K562 (cell line): ENCODE measurements around the gene CCND3. TPM values are rescaled to one million over a fixed set of nuclear protein-coding genes. Genes with fewer than 3 reads are reported as not detected.
A peak's percentile ranks its signal among the peaks of the same experiment; 100 is the strongest.

Source experiments
- CTBP1 ChIP-seq: fragments of 450-650 bp; IDR thresholded peaks from 2 replicates; pipeline ENCODE4 v1.6.1; 2016; ENCODE audit warnings: borderline replicate concordance
- FIP1L1 ChIP-seq: fragments of 200-400 bp; formaldehyde crosslinking; IDR thresholded peaks from 2 replicates; pipeline ENCODE4 v1.6.1; 2018; ENCODE audit warnings: mild to moderate bottlenecking, low read depth, low read length; ENCODE audit not compliant: poor library complexity, severe bottlenecking
- GATAD2B ChIP-seq: fragments of 450-650 bp; IDR thresholded peaks from 2 replicates; pipeline ENCODE4 v1.6.1; 2017; ENCODE audit warnings: mild to moderate bottlenecking, borderline replicate concordance
- KAT8 ChIP-seq: fragments of 450-650 bp; IDR thresholded peaks from 2 replicates; pipeline ENCODE4 v1.6.1; 2016; ENCODE audit warnings: low read depth, mild to moderate bottlenecking
- POLR2A ChIP-seq: fragments of 450-650 bp; conservative IDR thresholded peaks from 2 replicates; pipeline ENCODE4 v1.6.1; 2016
- RUNX1 ChIP-seq: sonication (generic); IDR thresholded peaks from 2 replicates; pipeline ENCODE4 v1.6.1; 2016; ENCODE audit warnings: antibody characterized with exemption, low read depth
- SIRT6 ChIP-seq: IDR thresholded peaks from one replicate; pipeline ENCODE4 v1.6.1; 2012; ENCODE audit warnings: low read depth, mild to moderate bottlenecking, control low read depth, inconsistent platforms, low read length, moderate library complexity
- SMARCA4 ChIP-seq: fragments of 450-650 bp; IDR thresholded peaks from 2 replicates; pipeline ENCODE4 v1.6.1; 2016
- TBL1XR1 ChIP-seq, 2 experiments: IDR thresholded peaks; 2 replicates each; pipeline ENCODE4 v1.6.1; 2012; ENCODE audit warnings: improper control_type of control experiment in 2 of 2, low read length in 2 of 2, mild to moderate bottlenecking in 1 of 2
- YBX1 ChIP-seq: fragments of 450-650 bp; IDR thresholded peaks from 2 replicates; pipeline ENCODE4 v1.7.1; 2016; ENCODE audit warnings: mild to moderate bottlenecking
- ZNF354B ChIP-seq: fragments of 250-450 bp; sonication (Bioruptor Pico); IDR thresholded peaks from 2 replicates; pipeline ENCODE4 v1.4.0; 2020
- ZNF551 ChIP-seq: fragments of 250-450 bp; sonication (Bioruptor Pico); IDR thresholded peaks from 2 replicates; pipeline ENCODE4 v1.5.0; 2021; ENCODE audit warnings: mild to moderate bottlenecking, moderate library complexity
- ZNF695 ChIP-seq: fragments of 450-650 bp; formaldehyde crosslinking; IDR thresholded peaks from 2 replicates; pipeline ENCODE4 v1.4.0; 2020; ENCODE audit warnings: mild to moderate bottlenecking, moderate library complexity
- polyA plus RNA-seq, 8 experiments: library from polyadenylated mRNA; depleted of rRNA in 4 of 8; stranded (reverse) in 5 of 8; unstranded in 3 of 8; fragments of >200 nt; fragmentation: Nextera tagmentation in 2 of 8; fragmentation: Illumina TruSeq in 1 of 8; extraction: Ambion mirVana in 2 of 8; extraction: Trizol in 1 of 8; gene quantifications; 2 replicates each; pipeline versions ENCODE4 v1.2.1 to v1.2.3, GENCODE V29; 2011 to 2014; ENCODE audit warnings: inconsistent platforms in 1 of 8, missing spikeins in 1 of 8
- total RNA-seq, 7 experiments: library from RNA; depleted of rRNA in 6 of 7; stranded (reverse); fragments of >200 nt in 6 of 7; fragmentation: Illumina TruSeq in 2 of 7; extraction: Trizol in 2 of 7; gene quantifications; 2 replicates each; pipeline versions ENCODE4 v1.2.1 to v1.2.3, GENCODE V29; 2011 to 2021; ENCODE audit warnings: low replicate concordance in 1 of 7
- TF ChIP-seq, protein P1 (sequence below): fragments of 250-450 bp; sonication (Bioruptor Pico); IDR thresholded peaks from 2 replicates; pipeline ENCODE4 v1.4.0; 2020; ENCODE audit warnings: borderline replicate concordance
- TF ChIP-seq, protein P2 (sequence below): sonication (generic); formaldehyde crosslinking; IDR thresholded peaks from 2 replicates; pipeline ENCODE4 v1.8.0; 2022; ENCODE audit warnings: missing genetic modification reagents, mild to moderate bottlenecking, borderline replicate concordance
- TF ChIP-seq, protein P3 (sequence below): IDR thresholded peaks from 3 replicates; pipeline ENCODE4 v1.6.1; 2011; ENCODE audit warnings: borderline replicate concordance, mild to moderate bottlenecking, moderate library complexity; ENCODE audit not compliant: insufficient read length; ENCODE audit errors: extremely low read depth
- TF ChIP-seq, protein P4 (sequence below), 2 experiments: fragments of 450-650 bp in 1 of 2; sonication (generic) in 1 of 2; formaldehyde crosslinking; conservative IDR thresholded peaks; 2 replicates each; pipeline versions ENCODE4 v1.4.0 to v1.8.1; 2020 to 2022; ENCODE audit warnings: mild to moderate bottlenecking in 1 of 2, missing genetic modification reagents in 1 of 2
- TF ChIP-seq, protein P5 (sequence below): fragments of 450-650 bp; IDR thresholded peaks from 2 replicates; pipeline ENCODE4 v1.7.1; 2018; ENCODE audit warnings: mild to moderate bottlenecking, low read depth; ENCODE audit not compliant: partially characterized antibody

CCND3 gene
- total and polyA plus RNA-seq, 9 of the 15 experiments (the other 6 are each of a cell fraction or from before 2014, with no cell fraction given) = 21.5 to 204 (median 97.4) TPM

DNA sequence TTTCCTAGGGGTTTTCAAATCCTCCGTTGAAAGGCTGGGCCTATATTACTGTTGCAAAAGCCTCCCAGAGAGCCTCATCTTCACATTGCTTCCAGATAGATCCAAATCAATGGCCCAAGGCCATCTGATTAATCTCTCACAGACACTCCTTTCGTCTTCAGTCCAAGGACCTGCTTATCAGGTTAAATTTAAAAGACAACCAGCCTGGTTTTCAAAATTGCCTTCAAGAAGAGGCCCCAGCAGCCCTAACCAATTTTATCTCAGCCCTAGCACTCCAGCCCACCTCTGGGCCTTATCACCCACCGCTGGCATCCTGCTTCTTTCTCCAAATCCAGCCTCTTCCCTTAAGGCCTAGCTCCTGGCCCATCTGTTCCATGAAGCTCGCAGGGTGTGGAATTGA lies 15.5 kb upstream of the CCND3 start (continued):
- TF ChIP-seq, protein P1, sequence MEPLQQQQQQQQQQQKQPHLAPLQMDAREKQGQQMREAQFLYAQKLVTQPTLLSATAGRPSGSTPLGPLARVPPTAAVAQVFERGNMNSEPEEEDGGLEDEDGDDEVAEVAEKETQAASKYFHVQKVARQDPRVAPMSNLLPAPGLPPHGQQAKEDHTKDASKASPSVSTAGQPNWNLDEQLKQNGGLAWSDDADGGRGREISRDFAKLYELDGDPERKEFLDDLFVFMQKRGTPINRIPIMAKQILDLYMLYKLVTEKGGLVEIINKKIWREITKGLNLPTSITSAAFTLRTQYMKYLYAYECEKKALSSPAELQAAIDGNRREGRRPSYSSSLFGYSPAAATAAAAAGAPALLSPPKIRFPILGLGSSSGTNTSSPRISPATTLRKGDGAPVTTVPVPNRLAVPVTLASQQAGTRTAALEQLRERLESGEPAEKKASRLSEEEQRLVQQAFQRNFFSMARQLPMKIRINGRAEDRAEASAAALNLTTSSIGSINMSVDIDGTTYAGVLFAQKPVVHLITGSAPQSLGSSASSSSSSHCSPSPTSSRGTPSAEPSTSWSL = no peak
- TF ChIP-seq ZNF354B (CRISPR knock-in tag) (no peak), YBX1 (no peak), KAT8 (no peak), SIRT6 (no peak), CTBP1 (peak; percentile 82; the same call in 1 of the 2 replicates), GATAD2B (no peak; the same call in 1 of the 2 replicates), ZNF551 (no peak), SMARCA4 (peak; percentile 86), FIP1L1 (no peak), RUNX1 (no peak), ZNF695 (CRISPR knock-in tag) (no peak), TBL1XR1 (IDR thresholded peaks at IDR 0.05; ENCODE audit: low read length in 2 of 2) (peak; percentile 55 to 79; a peak in 1 of 4 replicates), POLR2A (no peak)
- TF ChIP-seq, protein P2, sequence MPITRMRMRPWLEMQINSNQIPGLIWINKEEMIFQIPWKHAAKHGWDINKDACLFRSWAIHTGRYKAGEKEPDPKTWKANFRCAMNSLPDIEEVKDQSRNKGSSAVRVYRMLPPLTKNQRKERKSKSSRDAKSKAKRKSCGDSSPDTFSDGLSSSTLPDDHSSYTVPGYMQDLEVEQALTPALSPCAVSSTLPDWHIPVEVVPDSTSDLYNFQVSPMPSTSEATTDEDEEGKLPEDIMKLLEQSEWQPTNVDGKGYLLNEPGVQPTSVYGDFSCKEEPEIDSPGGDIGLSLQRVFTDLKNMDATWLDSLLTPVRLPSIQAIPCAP = no peak
- TF ChIP-seq, protein P3, sequence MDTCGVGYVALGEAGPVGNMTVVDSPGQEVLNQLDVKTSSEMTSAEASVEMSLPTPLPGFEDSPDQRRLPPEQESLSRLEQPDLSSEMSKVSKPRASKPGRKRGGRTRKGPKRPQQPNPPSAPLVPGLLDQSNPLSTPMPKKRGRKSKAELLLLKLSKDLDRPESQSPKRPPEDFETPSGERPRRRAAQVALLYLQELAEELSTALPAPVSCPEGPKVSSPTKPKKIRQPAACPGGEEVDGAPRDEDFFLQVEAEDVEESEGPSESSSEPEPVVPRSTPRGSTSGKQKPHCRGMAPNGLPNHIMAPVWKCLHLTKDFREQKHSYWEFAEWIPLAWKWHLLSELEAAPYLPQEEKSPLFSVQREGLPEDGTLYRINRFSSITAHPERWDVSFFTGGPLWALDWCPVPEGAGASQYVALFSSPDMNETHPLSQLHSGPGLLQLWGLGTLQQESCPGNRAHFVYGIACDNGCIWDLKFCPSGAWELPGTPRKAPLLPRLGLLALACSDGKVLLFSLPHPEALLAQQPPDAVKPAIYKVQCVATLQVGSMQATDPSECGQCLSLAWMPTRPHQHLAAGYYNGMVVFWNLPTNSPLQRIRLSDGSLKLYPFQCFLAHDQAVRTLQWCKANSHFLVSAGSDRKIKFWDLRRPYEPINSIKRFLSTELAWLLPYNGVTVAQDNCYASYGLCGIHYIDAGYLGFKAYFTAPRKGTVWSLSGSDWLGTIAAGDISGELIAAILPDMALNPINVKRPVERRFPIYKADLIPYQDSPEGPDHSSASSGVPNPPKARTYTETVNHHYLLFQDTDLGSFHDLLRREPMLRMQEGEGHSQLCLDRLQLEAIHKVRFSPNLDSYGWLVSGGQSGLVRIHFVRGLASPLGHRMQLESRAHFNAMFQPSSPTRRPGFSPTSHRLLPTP = no peak
- TF ChIP-seq, protein P4, sequence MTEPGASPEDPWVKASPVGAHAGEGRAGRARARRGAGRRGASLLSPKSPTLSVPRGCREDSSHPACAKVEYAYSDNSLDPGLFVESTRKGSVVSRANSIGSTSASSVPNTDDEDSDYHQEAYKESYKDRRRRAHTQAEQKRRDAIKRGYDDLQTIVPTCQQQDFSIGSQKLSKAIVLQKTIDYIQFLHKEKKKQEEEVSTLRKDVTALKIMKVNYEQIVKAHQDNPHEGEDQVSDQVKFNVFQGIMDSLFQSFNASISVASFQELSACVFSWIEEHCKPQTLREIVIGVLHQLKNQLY (CRISPR knock-in tag; conservative IDR thresholded peaks at IDR 0.05) = no peak
- TF ChIP-seq, protein P5, sequence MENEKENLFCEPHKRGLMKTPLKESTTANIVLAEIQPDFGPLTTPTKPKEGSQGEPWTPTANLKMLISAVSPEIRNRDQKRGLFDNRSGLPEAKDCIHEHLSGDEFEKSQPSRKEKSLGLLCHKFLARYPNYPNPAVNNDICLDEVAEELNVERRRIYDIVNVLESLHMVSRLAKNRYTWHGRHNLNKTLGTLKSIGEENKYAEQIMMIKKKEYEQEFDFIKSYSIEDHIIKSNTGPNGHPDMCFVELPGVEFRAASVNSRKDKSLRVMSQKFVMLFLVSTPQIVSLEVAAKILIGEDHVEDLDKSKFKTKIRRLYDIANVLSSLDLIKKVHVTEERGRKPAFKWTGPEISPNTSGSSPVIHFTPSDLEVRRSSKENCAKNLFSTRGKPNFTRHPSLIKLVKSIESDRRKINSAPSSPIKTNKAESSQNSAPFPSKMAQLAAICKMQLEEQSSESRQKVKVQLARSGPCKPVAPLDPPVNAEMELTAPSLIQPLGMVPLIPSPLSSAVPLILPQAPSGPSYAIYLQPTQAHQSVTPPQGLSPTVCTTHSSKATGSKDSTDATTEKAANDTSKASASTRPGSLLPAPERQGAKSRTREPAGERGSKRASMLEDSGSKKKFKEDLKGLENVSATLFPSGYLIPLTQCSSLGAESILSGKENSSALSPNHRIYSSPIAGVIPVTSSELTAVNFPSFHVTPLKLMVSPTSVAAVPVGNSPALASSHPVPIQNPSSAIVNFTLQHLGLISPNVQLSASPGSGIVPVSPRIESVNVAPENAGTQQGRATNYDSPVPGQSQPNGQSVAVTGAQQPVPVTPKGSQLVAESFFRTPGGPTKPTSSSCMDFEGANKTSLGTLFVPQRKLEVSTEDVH = no peak
